NK-92 (cell line): ENCODE data around the gene GARIN3.
"Not testable (repeated sequence)": the region's sequence is repeated elsewhere in the genome, so short reads cannot be mapped to it uniquely, and the experiment has no call there.

Source experiments
- DNase-seq: peaks from one replicate; lab custom pipeline; 2025; ENCODE audit not compliant: unreplicated experiment; lab: John Stamatoyannopoulos, UW

Gene GARIN3

DNA sequence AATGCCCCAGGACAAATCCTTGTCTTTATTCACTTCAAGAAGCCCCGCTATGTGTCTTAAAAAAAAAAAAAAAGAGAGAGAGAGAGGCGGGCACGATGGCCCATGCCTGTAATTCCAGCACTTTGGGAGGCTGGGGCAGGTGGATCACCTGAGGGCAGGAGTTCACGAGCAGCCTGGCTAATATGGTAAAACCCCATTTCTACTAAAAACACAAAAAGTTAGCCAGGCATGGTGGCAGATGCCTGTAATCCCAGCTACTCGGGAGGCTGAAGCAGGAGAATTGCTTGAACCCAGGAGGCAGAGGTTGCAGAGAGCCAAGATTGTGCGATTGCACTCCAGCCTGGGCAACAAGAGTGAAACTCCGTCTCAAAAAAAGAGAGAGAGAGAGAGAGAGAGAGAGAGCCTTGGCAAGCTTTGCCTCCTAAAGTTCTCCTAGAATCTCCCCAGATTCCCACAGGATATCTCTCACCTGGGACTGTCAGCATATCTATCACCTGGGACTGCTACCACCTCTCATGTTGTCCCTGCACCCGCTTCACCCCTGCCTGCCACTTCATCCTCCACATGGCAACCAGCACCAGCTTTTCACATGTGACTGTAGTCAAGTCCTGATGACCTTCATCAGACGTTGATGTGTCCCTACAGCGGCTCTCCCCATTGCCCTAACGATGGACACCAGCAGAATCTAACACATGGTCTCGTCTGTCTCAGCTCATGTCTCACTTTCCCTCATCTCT is 20.4 kb upstream of the GARIN3 start:
- DNase-seq = no peak

GRCh38 chr5:157185122-157185521 is 19.1 kb upstream of the GARIN3 start:
- not testable (repeated sequence) for DNase-seq

- no peak for DNase-seq
Measured at GRCh38 chr5:157184117-157184670, 18.1 kb upstream of the GARIN3 start.

DNA sequence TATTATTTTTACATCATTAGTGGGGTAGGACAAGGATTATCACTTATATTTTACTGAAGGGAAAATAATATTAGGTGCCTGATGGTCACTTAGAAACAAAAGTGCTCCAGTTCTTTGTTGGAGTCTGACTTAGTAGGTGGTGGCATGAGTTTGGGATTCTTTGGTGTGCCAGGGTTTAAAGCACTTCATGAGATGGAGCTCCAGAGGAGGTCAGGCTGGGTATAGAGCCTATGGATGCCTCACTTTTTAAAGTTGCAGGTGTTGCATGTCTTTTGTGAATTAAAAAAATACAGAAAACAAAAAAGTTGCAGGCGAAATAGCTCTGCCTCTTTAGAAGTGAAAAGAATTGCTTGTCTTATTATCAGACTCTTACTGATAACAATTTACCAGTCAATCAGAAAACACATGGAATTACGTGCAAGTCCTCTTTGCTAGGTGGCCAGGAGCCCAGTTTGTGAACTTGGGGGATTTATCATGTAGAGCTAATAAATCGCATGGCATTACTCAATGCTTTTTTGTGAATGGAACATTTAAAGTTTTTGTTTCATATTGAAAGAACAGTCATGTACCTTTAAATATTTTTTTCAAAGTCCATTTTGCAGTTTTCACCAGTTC is 16.2 kb upstream of the GARIN3 start:
- DNase-seq = no peak

DNA sequence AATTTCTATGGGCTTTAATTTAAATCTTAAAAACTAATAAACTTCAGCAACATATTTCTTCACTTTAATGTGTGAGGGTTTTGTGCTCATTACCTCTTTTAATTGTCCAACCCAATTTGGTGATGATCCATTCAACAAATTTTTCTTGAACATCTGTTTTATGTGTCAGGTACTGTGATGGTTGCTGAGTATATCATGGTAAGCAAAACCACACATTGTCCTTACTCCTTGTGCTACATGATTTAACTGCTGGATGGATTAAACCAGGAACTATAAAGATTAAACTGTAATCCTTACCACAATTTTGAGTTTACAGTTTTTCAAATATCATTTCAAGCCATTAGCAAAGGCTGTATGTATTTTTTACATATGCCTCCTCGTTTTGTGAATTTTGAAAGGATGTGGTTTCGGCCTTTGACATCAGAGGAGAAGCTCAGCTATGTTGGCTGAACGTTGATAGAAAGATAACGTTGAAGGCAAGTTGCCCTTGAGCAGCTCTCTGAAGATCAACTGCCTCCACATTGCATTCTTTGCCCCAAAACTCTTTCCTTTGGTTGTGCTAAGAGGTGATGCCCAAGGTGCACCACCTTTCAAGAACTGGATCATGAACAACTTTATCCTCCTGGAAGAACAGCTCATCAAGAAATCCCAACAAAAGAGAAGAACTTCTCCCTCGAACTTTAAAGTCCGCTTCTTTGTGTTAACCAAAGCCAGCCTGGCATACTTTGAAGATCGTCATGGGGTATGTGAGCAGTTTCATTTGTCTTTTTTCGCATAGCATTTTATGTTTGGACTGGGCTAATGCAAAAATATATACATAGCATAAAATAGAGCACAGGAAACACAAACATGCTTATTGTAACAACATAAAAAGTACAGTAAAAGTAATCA is 14.6 kb upstream of the GARIN3 start, which contains the start of gene ITK:
ITK (plus strand) TSS at position 467 of the 891 bp plus-strand sequence; CDS start at position 605, 138 bp downstream.
- no peak for DNase-seq

DNA sequence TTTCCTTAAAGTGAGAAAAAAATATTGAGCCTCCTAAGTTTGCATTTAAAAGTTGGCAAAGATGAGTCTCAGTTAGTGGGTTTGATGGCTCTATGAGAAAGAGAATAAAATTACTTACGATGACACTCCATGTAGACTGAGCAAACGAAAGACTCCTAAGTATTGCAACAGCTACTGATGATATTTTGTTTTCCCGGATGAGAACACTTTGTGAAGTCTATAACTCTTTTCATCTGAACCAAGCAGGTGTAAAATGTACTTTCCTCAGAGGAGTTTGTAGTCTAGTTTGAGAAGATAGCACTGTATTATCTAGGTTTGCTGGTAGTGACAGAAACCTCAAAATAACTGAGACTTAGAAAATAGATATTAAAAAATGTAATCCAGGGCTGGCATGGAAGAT is 12.9 kb upstream of the GARIN3 start:
- DNase-seq = no peak

- DNase-seq = no peak
Measured at GRCh38 chr5:157177953-157178352, 11.9 kb upstream of the GARIN3 start.

DNA sequence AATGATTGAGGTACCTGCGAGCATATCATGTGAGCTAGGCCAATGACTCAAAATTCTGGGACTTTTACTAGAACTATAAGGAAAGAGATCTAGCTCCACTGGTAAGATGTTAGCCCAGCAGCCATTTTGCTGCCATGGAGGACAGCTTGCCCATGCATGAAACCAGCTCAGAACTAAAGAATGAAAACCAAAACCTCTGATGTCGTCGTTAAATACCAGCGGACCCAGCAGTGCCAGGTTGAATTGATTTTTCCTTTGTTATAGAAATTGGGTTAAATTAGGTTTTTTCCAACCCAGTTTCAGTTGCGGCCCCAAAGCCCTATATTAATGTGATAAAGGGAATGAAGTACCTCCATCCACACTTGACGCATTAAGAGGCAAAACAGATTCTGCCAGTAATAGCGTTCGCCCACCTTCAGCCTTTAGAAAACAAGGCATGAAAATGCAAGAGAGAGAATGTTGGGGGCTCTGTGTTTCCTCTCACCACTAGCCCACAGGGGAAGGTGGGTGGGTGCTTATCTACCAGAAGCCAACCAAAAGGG is 9.1 kb upstream of the GARIN3 start:
- DNase-seq = no peak

GRCh38 chr5:157172403-157172802 is 6.3 kb upstream of the GARIN3 start:
- peak; percentile 7 for DNase-seq

- DNase-seq = no peak
Measured at GRCh38 chr5:157168286-157168685, 2.2 kb upstream of the GARIN3 start.

DNA sequence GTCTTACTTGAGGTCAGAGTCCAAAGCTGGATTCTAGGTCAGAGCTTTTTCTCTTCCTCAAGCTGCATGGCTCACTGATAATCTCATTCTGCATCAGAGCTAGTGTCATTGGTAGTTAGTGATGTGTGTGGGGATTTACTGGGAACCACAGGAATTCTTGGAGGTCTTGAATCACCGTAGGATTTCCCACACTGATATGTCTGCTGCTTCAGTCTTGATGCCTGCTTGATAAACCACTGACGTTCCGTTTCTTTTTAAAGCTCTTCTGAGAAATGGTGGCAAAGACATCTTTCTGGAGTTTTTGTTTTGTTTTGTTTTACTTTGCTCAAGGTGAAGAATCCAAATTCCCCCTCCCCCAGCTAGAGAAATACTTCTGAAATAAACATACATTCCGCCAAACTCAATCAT is 1.2 kb upstream of the GARIN3 start:
- DNase-seq = no peak

- DNase-seq = no peak
Measured at GRCh38 chr5:157165668-157166067, 396 bp downstream of the GARIN3 start.

DNA sequence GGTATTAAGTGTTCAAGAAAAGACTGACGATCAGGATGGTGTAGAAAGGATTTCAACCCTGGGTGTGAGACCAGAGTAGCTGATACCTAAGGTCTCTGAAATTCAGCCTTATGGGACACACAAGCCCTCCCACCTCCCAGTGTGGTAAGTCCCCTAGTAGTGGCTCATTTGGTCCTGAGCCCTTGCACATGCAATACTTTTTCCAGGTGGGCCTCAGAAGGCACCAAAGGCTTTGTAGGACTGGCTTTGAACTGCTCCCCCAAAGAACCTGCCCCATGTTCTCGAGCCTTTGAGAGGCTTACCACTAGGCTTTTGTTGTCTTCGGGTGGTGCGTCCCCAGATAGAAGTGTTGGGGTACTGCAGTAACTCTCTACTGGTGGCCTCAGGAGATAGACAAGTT is 803 bp downstream of the GARIN3 start:
- DNase-seq = no peak

DNA sequence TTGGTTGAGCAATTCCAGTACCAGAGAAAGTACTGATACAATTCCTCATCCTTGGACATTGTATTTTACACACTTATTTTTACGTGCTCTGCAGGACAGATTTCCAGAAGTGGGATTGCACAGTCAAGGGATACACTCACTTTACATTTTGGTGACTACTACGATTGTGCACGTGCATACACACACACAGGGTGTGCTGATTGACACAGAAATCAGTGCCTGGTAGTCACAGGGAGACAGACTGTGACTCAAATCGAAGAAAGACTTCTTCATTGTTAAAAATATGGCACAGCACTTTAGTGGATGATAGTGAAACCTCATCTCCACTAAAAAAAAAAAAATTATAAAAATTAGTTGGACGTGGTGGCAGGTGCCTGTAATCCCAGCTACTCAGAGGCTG is 1.5 kb downstream of the GARIN3 start:
- no peak for DNase-seq

DNA sequence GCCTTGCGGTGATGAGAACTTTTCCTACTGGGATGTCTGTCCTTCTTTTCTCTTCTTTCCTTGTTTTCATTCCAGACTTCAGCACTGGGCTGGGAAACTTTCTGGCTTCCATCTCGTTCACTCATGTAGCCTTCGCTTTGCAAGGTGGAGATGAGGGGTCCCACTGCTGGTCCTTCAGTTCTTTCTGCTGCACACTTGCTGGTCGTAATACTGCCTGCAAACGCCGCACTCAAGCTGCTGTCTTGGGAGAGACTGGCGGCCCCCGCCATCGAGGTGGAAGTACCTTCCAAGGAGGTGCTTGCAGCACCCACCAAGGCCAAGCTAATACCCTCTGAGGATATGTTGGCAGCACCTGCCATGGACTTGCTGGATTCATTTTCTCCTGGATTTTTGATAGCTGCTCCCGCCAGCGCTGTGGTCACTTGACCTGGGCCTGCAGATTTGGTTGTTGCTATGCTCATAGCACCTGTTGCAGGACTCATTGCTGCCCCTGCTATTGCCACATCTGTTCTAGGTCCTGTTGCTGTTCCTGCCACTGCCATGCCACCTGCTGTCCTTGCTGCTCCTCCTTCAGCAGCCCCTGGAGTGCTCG is 3.0 kb downstream of the GARIN3 start:
- no peak for DNase-seq

- no peak for DNase-seq
Measured at GRCh38 chr5:157161996-157162395, 4.1 kb downstream of the GARIN3 start.

DNA sequence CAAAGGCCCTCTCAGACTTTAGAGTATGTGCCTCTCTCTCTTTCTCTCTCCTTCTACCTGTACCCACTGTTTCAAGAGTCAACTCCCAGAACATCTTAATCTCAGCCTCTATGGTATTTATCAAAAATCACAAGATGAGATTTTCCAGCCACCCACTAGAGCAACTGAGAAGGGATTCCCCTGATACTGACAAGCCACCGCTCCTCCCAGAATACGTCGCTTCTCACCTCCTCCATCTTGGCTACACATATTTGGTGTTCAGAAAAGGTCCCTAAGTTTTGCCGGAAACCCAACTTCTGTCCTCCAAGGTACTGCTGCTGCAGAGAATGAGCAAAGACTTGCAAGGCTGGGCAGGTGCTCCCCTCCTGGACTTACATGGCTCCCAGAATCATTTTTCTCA is 6.1 kb downstream of the GARIN3 start:
- no peak for DNase-seq

GRCh38 chr5:157159209-157159751 is 6.8 kb downstream of the GARIN3 start:
- no peak for DNase-seq

- no peak for DNase-seq
Measured at GRCh38 chr5:157157293-157157891, 8.7 kb downstream of the GARIN3 start.

DNA sequence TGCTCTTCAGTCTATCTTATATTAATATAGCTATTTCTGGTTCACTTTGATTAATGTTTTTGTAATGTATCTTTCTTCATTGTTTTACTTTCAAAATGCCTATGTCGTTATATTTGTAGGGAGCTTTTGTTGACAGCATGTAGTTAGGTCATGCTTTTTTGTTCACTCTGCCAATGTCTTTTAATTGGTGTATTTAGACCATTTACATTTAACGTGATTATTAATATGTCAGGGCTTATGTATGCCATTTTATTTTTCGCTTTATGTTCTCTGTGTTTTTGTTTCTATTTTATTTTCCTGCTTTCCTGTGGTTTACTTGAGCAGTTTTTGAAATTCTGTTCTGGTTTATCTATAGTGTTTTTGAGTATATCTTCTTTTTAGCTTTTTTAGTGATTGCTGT is 10.8 kb downstream of the GARIN3 start:
- DNase-seq = no peak
